Measurements from ENCODE around the gene AQP6.

AQP6 gene

DNA sequence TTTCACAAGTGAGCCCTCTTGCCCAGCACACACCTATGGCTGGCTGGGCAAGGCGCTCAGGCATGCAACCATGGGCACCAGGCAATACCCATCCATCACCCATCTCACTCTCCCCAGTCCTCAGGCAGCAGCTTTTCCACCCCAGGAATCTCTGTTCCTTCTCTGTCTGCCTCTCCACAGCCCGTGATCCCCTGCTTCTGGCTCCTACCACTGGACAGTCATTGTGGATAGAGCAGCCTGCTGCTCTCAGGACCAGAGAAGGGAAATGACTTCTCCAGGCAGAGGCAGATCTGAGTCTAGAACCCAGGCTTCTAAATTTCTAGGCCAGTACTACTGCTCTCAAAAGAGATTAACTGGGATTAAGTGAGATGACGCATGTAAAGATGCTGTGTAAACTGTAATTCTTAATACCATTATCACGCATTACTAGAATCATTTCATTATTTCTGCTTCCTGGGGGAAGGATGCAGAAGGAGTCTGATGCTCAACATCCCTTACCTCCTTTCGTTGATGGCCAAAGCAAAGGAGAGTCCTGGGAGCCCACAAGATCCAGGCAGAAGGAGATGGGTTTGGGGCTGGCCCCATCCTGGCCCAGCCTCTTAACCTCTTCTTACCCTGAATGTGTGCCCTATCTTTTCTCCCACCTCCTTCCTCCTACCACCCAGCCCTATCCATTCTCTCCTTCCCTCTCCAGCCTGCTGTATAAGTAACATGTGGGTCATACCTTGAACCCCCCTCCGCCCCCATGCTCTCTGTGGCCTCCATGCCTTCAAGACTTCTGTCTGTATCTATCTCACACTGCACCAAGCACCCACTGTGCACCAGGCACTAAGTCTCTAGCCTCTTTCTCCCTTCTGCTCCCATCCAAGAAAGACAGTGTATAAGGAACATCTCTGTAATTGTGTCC lies 15.8 kb upstream of the AQP6 start:
- DNase-seq (ENCODE audit: low read depth): no peak

DNA sequence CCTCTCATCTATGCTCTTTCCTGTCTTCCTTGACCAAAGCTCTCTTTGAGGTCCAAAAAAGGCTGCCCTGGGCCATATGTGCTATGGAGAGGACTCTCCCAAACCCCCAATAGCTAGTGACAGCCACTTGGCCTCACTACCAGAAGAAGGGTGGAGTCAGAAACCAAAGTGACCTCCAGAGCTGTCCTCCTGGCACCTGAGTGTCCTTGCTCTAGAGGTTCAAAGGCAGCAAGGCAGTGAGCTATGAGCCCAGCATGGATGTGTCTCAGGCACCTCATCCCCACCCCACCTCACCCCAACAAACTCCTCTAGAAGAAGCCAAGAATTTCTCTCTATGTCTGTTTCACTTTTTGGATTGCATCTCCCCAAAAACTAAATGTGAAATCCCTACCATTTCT lies 15.2 kb upstream of the AQP6 start:
- no peak for DNase-seq (ENCODE audit: low read depth)

DNA sequence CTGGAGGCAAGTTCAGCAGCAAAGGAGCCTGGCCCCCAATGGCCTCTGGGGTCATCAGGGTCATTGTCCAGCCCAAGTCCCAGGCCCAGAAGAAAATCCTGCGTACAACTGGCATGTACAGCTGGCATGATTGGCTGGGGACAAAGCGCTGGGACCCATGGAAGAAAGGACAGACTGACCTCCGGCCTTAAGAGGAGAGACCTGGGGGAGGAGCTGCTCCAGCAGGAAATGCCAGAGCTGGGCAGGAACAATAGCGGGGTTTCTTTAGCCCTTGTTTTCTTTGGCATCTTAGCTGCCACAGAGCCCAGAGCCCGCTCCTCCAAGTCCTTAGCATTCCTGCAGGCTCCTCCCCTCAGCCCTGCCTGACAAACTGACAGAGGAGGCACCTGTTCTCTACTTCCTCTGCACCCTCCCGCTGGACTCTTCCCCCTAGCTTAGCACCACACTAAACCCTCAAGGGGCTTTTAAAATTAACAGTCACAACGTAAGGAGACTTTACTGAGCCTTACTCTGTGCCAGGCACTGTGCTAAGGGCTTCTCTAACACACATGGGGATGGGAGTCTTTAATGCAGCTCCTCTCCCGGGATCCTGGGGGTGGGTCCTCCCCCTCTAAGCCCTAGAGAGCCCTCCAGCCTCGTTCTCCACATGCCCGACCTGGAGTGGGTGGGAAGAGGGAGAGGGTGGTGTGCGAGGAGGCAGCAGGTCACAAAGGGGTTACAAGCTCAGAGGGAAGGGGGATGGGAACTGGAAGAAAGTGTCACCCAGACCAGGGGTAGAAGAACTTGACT lies 12.9 kb upstream of the AQP6 start:
- DNase-seq (ENCODE audit: low read depth): no peak

DNA sequence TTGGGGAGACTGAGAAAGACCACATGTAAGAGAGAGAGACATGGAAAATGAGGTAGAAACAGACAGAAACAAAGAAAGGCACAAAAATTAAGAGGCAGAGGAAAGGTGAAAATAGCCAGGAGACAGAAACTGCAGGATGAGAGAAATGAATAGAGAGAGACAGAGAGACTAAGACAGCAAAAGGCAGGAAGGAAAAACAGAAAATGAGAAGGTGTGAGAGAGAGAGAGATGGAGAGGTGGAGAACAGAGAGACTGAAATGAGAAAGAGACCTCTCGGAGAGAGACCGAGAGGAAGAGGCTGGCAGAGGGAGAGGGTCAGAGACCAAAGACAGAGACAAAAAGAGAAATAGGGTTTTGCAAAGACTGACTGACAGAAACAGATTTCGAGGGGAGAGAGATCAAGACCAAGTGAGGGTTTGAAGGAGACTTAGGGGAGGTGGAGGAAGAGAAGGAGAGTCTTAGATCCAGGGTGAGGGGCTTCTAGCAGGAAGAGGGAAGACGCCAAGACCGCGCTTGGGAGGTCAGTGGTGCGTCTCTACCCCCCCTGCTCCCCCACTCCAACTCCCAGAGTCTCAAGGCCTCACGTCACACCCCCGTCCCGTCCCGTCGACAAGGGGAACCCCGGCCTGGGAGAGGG lies 12.2 kb upstream of the AQP6 start:
- no peak for DNase-seq (ENCODE audit: low read depth)

DNA sequence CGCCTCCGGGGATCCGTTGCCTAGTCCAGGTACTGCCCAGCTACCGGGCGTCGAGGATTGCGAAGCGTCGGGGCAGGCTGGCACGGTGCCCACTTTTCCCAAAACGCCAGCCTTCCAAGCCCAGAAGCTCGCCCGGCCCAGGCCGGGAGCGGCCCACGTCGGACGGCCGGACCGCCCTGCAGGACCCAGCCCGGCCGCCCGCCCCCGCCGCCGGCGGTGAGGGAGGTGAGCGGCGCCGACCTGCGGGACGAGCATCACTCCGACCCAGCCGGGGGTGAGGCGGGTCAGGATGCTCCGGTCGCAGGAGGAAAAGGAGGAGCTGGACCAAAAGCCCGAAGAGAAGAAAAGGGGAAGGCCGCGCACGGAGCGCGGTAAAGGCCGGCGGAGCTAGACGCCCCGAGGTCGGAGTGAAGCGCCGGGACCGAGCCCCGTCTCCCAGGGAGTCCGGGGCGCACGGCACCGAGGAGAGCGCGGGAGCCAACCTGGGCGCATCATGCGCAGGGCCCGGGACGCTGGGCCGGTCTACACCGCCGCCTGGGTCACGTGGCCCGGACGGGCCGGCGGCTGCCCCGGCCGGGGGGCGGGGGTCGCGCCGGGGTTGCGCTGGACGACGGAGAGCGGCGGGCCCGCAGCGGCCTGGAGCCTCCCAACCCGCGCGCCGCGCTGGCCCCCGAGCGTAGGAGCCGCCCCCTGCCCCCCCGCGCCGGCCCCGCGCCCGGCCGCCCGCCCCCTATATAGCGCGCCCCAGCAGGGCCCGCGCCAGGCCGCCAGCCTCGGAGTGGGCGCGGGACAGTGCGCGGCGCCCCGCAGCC lies 11.4 kb upstream of the AQP6 start, which contains the start of gene AQP5:
TSS of gene AQP5 (plus strand) at position 762 of the 812 bp plus-strand sequence. CDS start 146 bp downstream, outside the sequence.
- DNase-seq (ENCODE audit: low read depth): no peak

DNA sequence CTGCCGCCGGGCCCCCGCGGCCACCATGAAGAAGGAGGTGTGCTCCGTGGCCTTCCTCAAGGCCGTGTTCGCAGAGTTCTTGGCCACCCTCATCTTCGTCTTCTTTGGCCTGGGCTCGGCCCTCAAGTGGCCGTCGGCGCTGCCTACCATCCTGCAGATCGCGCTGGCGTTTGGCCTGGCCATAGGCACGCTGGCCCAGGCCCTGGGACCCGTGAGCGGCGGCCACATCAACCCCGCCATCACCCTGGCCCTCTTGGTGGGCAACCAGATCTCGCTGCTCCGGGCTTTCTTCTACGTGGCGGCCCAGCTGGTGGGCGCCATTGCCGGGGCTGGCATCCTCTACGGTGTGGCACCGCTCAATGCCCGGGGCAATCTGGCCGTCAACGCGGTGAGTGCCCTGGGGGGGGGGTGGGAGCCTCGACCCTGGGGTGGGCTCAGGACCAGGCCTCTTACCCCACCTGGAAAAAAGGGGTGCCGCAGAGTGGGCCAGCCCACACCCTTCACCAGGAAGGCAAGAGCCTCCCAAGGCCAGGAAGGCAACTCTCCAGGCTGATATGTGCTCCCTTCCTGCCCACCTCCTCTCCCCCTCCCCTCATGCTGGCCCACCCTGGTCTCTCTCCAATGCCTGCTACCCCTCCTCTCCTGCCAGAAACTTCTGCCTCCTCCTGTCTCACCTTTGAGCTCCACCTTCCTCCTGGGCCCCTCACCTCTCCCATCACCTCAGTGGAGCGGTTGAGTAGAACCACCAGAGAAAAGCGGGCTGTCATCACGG lies 10.6 kb upstream of the AQP6 start:
- DNase-seq (ENCODE audit: low read depth): no peak

DNA sequence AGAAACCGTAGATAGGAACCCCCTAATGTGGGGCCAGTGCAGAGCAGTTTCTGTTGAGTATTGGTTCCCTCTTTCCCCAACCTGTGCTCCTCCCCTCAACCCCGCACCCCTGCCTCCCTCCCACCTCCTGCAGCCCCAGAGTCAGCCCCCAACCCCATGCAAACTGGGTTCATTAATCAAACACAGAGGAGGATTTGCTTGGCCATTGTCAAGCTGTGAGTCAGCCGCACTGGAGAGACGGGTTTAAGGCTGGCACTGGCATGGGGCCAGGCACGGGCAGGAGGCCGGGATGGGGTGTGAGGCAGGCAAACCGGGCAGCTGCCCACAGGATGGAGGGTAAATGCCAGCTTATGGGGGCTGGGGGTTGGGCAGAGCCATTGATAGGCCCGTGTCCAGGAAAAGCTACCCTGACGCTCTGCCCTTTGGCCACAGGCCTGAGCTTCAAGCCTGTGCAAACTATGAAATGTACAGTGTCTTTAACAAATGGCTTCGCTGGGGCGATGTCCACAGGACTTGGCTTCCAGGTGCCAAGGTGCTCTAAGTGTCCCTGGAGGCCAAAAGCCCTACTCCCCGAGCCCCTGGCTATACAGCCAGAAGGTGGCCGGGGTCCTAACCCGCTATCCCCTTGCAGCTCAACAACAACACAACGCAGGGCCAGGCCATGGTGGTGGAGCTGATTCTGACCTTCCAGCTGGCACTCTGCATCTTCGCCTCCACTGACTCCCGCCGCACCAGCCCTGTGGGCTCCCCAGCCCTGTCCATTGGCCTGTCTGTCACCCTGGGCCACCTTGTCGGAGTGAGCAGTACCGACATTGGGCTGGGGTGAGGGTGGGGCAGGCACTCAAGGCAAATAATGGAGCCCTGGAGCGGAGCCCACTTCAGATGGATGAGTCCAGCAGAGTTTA lies 9.6 kb upstream of the AQP6 start:
- DNase-seq (ENCODE audit: low read depth): no peak

DNA sequence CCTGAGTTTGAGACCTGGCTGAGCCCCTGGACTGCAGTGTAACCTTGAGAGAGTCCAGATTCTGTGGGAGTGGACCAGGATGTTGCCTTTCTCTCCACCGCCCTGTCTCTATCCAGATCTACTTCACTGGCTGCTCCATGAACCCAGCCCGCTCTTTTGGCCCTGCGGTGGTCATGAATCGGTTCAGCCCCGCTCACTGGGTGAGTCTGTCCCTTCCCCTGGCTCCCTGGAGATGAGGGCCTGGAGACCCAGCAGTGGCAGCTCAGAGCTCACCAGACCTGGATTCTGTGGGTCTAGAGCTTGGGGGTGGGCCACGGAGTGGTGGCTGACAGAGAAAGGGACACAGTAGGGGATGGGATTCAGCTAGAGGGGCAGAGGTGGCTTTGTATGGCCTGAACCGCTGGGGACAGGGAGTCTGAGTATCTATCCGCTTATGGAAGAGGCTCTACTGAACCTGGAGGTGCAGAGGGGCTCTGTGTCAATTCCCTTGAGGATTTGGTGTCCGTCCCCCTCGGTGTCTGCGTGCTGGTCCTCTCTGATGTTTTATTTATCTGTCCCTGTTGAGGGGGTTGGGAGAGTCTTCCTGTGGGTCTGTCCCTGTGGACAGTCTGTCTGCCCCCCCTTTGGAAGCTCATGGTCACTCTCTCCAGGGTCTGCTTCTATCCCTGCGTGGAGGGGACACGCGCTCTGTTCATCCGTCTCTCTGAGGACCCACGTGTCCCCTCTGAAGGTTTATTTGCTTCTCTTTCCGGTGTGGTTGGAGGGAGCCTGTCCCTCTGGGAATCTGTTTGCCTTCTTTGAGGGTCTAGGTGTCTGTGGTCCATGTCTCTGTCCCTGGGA lies 8.6 kb upstream of the AQP6 start:
- no peak for DNase-seq (ENCODE audit: low read depth)

DNA sequence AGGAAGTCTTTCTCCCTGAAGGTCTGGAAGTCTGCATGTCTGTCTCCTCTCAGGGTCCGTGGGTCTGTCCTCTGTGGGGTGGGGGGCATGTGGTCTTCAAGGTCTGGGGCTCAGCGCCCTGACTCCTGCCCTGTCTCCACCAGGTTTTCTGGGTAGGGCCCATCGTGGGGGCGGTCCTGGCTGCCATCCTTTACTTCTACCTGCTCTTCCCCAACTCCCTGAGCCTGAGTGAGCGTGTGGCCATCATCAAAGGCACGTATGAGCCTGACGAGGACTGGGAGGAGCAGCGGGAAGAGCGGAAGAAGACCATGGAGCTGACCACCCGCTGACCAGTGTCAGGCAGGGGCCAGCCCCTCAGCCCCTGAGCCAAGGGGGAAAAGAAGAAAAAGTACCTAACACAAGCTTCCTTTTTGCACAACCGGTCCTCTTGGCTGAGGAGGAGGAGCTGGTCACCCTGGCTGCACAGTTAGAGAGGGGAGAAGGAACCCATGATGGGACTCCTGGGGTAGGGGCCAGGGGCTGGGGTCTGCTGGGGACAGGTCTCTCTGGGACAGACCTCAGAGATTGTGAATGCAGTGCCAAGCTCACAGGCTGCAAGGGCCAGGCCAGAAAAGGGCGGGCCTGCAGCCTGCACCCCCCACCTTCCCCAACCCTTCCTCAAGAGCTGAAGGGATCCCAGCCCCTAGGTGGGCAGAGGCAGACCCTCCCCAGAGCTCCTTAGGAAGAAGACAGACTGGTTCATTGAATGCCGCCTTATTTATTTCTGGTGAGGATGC lies 7.7 kb upstream of the AQP6 start:
- no peak for DNase-seq (ENCODE audit: low read depth)

DNA sequence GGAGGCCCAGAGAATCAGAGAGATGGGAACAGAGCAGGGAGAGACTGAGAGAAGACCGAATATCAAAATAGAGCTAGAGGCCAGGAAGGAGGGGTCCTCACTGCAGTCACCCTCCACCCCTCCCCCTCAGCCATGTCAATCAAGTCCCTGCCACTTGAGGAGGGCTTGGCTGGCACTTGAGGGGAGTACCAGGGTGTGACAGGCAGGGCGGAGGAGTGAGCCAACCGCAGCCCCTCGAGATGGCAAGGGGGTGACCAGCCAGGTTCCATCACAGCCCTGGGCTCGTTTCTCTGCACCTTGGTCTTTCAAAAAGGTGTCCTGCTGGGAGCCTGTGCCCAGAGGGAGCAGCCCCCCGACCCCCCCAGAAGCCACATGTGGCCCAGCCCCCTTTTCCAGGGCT lies 6.9 kb upstream of the AQP6 start:
- no peak for DNase-seq (ENCODE audit: low read depth)

DNA sequence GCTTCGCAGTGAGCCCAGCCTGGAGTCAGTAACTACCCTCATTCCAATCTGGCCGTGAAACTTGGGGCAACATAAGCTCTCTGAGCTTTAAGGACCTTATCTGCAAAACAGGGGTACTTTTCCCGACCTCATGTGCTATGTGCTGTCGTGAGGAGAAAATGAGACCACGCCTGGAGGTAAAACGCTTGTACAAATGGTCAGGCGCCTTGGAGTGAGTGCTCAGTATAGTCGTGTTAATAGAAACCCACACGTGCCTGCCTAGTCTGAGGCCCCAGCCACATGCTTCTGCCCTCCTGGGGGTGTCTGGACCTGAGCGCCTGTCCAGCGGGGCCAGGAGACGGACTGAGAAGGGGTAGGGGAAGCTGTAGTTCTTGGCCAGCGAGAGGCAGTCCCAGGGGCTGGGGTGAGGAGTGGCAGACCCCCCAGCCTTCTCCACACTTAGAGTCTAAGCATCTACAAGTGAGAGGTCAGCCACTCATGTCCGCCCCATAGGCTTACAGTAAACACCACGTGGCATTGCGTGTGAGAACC lies 6.2 kb upstream of the AQP6 start:
- DNase-seq (ENCODE audit: low read depth): no peak

DNA sequence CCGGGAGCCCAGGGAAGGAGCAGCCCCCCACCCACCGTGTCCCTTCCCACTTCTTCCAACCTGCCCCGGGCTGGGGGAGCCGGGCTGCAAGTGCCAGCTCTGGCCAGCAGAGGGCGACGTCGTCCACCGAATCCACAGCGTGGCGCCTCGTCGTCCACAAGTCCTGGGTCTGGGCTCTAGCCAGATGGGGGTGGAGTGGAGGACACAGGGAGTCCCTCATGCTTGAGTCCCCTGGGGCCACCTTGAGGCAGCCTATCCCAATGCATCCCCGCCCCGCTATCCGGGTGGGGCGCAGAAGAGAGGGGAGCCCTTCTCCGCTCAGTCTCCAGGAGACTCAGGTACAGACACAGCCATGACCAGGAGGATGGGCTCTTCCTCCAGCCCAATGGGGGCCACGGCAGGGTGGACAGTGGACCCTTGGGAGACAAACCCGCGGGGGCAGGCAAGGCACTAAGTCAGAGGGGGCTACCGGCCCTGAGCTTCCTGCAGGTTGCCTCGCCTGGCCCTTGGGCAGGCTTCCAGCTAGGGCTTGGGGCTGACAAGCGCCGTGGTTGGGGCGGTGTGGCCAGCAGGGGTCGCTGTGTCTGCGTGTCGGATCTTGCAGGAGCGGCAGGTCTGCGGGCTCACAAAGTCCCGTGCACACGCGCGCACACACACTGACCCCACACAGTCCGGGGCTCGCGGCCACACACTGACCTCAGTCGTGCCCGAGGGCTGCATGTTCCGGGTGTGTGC lies 5.5 kb upstream of the AQP6 start:
- DNase-seq (ENCODE audit: low read depth): peak; percentile 96

DNA sequence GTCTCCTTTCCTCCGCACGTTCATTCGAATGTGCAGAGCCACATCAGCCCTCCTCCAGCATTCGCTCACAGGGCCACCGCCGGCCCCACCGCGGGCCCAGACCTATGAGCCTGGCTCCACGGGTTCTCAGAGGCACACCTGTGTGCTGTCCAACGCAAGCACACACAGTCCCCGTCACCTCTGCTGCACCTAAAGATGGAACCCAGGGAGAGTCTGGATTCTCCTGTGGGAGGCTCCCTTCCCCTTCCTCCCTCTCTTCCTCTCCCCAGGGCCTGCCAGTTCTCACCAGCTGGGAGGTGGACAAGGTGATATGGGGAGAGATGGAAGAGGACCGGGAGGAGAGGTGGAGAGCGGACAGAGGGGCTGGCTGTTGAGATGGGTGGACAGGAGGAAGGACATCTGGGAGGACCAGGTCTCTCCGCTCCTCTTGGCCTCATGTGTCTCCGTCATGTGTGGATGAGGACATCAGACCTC lies 4.9 kb upstream of the AQP6 start:
- DNase-seq (ENCODE audit: low read depth): no peak

DNA sequence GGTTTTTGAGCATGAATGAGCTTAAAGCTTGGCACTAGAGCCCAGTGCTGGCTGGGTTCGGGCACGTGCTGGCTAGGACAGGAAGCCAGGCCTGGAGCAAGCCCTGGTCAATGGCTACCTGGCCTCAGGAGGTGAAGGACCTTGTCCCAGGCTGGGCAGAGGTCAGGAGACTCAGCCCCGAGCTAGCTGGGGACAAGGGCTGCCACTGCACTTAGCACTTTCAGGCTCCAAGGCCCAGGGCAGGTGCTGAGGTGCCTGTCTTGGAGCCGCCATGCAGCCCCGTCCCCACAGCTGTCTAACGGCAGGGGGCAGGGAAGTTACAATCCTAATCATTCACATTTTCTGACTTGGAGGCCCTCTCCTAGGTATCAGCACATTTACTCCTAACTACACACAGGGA lies 4.3 kb upstream of the AQP6 start:
- no peak for DNase-seq (ENCODE audit: low read depth)

DNA sequence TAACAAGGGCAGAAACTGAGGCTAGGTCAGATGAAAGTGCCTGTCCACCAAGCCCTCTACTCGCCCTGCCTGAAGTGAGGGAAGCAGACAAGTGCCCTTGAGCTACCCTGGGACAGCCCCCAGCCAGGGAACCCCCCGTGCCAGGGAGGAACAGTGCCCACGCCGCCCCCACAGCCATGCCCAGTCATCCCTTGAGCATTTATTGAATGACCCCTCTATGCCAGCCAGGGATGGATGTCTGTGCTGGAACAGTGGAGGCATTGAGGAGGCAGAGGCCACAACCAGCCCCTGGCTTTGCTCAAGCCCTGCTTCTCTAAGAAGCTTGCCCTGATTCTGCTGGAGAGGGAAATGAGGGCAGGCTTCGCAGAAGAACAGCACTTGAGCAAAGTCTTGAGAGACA lies 3.7 kb upstream of the AQP6 start:
- no peak for DNase-seq (ENCODE audit: low read depth)

DNA sequence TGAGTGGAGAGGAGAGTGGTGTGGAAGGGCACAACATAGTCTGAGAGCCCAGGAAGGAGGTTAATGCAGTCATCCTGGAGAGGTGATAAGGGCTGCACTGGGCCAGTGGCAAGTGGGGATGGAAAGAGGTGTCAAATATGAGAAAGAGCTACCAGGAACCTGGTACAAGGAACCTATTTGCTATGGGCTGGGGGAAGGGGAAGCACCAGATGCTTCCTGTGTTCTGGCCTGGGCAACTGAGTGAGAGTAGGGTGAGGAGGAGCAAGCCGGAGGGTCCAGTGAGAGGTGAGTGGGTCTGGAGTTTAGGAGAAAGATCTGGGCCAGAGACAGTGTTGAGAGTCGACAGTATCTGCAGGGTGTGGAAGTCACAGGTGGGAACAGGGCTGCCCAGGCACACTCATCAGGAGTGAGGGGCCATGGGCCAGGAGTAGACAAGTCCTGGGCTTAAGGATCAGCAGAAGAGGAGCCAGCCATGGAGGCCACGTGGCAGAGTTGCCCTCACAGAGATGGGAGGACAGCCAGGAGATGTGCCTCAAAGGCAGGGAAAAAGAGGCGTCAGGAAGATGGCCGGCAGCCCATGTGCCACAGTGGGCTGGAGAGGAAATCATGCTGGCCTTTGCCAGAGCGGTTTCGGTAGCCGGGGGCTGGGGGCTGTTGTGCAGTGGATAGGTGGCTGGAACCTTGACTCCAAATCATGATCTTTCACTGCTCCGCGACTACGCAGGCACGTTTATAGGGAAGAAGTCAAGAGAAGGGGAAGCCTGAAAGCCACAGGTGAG lies 2.9 kb upstream of the AQP6 start:
- no peak for DNase-seq (ENCODE audit: low read depth)
